NCI-H460 (cell line): ENCODE results near the gene NPAS3. TPM values are rescaled to one million over a fixed set of nuclear protein-coding genes. Genes with fewer than 3 reads are reported as not detected.

Experiments used
- DNase-seq: peaks from one replicate; pipeline ENCODE4 v3.0.0-alpha.2; 2016; ENCODE audit warnings: low read depth; ENCODE audit errors: extremely low read depth
- total RNA-seq: library from RNA; depleted of rRNA; stranded (reverse); fragments of >200 nt; shearing (Covaris generic); gene quantifications from 2 replicates; pipeline ENCODE4 v1.2.3, GENCODE V29; 2014

Gene NPAS3
- total RNA-seq, 1 experiment from 2014 or later = 0.62 TPM

DNA sequence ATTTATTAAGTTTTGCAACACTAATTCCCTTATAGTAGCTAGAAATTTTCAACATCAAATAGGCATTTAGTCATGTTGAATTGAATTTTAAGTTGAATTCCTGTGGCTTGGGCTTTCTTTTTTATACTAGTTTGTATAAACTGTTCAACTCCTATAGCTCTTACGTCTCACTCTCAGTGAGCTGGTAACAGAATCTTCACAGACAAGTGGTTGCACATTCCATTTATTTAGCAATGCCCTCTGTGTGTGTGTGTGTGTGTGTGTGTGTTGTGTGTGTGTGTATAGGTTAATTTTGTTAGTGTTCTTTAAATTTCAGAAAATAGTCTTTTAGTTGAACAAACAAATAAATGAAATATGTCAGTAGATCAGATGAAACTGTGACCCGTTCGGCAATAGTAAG is 425.0 kb downstream of the NPAS3 start:
- DNase-seq = no peak

DNA sequence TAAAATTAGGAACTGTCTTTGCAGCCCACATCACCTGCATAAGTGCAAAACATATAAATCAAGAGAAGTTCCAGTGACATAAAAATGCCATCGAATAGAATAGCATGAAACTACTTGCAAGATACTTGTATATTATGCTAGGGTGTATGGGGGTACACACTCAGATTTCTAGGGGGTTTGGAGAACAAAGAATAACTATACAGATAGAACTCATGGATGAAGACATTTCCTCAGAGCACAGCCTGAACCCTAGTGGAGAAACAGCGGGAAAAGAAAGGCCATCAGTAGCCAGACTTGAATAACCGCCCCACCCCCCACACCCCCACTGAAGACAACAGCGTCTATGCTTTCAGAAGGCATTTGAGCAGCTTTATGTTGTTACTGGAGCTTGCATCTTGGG is 425.8 kb downstream of the NPAS3 start:
- DNase-seq = no peak

DNA sequence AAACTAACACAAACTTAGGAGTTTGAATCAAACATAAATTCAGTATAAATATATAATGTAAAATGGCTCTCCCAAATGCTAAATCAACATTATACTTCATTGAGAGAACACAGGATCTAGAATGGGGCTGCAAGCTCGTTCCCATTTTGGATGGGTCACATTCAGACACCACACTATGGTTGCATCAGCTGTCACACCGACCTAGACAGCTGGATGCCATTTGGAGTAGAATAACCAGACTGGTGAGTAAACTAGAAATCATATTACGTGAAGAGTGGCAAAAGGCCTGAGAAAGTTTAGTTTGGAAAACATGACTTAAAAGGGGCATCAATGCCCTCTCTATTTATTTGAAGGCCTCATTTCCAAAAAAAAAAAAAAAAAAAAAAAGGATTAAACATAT is 430.4 kb downstream of the NPAS3 start:
- no peak for DNase-seq

DNA sequence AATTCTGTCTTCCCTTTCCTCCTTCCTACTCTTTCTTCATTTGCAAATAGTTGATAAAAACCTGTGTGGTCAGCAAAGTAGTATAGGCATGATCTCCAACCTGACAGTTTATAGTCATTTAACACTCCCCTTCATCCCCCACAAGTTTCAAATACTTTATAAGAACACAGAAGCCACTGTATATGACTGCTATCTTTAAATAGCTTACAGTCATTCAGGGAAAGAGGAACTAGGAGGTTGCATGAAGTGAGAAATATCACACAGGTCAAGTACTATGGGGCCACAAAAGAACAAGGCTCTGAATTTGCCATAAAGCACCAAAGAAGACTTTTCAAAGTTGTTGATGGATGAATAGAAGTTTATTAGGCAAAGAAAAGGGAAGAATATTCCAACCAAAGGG is 431.3 kb downstream of the NPAS3 start:
- no peak for DNase-seq

DNA sequence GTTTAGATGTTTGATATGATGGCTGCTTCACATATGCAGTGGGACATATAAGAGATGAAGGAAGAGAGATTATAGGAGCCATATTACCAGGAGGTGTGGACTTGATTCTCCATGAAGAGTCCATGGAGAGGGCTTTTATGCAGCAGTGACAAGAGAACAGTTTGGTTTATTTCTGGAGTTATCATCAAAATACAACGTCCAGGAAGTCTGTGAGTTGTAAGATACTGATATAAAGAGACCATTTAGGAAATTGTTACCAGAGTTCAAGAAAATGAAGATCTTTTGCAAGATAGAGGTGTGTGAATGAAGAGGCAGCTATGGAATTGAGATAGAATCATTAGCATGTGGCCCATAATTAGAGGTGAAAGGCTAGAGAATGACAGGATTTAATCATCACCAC is 431.7 kb downstream of the NPAS3 start:
- no peak for DNase-seq

DNA sequence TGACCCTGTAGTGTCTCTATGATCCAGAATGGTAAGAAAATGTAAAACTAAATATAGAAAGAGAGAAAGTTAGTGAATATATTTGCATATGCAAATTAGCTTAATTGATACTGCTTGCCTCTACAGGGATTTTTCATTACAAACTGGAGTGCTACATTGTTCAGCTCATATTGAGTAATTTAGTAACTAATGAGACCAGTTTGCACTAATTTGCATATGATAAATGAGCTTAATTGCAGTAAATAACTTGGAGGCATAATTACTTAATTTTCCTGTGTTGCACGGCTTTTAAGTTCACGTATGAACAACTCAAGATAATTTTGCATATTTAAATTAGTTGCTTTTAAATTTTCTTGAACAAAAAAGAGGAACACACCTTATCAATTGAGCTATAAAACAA is 436.5 kb downstream of the NPAS3 start:
- no peak for DNase-seq

DNA sequence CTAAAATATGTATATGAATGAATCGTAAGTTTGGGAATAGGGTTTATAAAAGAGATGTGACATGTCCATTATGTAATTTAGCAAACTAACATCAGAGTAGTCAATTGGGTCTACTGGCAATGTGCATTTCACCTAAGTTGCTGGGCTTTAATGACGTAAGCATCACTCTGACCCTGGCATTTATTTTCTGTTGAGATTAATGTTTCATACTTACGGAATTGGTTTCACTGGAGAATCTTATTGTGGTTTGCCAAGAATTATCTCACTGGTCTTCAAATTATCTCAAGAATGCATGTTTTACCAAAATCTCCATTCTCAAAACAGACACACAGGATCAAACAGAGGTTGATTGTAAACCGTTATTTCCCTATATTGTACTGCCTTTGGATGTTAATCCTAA is 437.1 kb downstream of the NPAS3 start:
- no peak for DNase-seq

DNA sequence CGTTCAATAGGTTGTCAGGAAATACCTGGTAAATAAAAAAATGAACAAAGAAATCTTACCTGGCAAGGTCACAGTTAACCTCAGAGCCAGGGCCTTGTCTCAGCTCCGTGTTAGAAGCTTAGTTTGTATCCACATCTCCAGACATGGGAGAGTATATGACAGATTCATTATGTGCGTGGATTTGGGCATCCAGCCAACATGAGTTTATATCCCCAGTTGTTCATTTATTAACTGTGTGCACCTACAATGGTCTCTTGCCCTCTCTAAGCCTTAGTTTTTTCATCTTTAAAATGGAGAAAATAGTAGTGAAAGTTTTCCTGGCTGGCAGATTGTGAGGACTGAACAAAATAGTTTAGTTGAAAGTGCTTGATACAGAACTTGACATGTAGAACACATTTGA is 437.8 kb downstream of the NPAS3 start:
- no peak for DNase-seq

DNA sequence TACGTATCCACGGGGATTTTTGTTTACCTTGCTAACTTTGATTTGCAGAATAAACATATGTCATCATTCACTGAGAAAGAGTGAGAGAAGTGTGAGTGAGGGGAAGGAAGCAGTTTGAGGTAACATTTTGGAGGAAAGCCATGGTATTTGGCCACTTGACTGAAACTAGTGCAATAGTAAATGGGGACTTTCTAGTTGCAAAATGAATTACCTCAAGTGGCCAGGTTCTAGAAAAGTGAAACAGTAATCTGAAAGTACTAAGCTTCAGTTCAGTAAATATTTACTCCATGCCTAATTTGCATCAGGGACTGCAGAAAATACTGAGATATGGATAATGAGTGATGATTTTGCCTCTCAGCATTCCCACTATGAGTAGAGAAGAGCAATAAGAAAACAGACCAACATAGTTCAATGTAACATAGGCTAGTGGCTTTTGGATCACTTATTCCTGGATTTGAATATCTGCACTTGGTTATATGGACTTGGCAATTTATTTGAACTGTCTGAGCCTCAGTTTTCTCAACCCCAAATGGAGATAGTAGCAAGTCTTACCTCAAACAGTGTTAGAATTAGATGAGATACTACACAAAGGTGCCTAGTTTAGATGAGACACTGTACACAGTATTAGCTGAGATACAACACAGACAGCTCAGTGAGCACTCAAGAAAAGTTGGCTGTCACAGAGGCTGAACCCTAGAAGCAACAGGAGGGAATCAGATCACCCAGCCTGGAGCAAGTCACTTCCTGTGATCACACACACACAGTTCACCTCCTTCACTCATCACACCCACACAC is 439.1 kb downstream of the NPAS3 start:
- no peak for DNase-seq

DNA sequence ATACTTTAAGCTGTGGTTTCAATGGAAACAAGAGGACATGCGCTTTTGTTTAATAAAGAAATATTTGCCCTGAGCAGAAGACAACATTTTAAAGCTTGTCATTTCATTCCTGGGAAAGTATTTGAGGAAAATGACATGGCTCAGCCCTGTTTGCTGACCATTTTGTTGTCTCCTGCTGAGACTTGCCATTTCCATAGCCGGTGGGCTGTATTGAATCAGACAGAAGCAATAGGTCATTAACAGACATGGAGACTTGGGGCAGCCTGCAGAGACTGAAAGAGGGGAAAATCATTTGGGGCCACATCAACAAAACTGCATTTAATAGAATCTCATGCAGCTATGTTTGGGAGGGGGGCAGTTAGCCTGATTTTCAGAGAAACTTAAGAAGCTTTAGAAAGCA is 443.0 kb downstream of the NPAS3 start:
- no peak for DNase-seq

DNA sequence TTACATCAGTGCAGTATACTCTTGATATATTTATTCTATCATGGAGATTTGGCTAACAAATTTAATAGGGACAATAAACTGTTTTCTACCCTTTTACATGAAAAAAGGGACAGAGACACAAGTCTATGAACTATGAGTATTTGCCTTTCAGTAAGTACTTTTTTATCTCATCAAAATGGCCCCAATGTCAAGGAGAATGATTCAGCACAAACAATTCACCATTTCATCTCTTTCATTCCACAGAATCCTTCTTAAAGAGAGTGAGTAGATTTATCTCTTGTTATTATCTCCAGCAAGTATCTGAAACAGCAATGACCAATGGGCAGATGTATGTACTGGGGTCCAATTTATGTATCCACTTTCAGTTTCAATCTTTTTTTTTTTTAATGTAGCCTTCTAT is 447.5 kb downstream of the NPAS3 start:
- DNase-seq = no peak

DNA sequence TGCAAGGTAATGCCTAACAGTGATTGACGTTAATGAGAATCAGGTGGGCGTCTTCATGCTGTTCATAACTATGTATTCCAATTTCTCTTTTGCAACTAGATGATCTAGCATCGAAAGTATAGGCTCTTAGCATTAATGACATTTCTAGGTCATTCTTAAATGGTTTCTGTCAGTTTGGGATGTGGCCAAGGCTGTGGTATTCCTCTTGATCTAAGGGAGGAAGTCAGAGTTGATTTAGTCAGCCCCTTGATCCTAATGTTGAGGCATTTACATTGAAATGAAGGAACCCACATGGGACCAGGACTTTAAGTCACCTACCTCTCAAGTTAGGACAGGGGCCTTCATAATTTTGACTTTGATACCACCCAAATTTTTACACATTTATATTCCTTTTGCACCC is 448.1 kb downstream of the NPAS3 start:
- no peak for DNase-seq

DNA sequence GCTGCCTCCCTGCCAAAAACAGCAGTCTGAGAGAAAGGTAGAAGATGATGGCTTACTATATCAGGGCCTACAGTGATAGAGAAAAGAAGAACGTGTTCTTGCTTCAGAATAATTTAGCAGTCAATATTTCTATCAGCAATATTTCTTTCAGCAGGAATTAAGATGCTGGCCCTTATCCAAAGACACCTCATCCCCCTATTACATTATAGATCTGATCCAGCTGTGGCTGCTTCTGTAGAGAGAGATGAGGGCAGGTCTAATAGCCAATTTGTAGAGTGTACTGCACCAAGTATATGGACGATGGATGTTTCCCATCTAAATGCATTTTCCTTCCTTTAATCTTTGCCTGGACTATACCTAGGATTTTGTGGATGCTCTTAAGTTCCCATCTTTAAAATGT is 451.7 kb downstream of the NPAS3 start:
- DNase-seq = no peak

DNA sequence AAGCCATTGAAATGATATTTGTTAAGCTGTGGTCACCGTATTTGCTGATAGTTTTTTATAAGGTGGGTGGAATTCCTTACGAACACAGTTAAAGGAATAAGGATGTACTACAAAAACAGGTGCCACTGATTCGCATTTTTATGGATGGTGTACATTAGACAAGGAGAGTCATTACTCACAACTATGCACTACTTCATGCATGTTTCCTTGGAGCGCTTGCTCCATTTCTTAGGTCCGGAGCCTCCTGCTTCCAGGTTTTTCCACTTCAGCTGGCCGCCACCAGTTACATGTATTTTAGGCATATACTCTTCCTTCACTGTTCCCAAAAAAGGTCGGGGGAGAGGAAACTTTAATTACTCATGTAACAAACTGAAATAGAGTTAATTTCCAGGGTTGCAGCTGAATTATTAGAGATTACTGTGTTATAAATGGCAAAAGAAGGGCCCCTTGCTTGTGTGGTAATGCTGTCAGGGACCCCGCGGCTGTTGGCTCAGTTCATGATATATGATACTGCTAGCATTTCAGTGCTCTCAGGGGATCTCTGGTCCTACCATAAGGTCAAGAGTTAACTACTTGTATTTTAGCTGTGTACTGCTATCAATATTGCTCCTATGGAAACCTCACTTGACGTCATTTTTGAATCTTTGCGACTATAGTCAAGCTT is 454.7 kb downstream of the NPAS3 start:
- no peak for DNase-seq

DNA sequence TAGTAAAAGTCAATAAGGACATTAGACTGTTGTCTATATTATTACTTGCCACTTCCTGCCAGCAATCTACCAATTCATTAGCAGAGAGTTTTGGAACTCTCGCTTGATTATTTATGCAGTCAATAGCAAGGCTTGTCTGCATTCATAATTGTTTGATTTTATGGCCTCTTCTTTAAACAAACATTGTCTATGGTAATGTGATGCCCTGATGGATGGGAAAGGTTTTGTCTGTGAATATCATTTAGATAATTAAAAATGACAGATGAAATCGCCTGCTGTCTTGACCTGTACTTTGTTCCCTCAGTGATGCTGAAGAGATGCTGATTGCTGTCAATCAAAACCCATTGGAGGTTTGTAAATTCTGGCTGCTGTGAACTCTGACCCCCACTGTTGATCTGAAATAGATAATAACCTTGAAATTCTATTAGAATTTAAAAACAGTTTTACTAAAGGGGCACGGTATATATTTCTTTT is 455.3 kb downstream of the NPAS3 start:
- no peak for DNase-seq

DNA sequence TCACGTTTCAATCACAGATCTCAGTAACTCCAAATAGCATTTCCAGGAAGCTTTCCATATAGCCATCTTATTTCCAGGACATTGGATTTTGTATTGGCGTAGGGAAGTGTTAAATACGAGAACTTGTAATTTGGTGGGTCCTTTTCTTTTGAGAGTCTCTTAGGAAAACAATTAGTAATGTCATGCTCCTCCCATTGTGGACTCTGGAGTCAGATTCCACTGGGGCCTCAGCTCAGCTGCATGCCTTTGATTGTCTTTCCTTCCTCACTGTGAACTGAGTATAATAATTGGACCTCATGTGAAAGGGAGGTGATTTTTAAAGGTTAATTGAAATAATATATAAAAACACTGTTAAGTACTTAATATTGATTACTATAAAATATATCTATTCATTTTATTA is 462.6 kb downstream of the NPAS3 start:
- no peak for DNase-seq

DNA sequence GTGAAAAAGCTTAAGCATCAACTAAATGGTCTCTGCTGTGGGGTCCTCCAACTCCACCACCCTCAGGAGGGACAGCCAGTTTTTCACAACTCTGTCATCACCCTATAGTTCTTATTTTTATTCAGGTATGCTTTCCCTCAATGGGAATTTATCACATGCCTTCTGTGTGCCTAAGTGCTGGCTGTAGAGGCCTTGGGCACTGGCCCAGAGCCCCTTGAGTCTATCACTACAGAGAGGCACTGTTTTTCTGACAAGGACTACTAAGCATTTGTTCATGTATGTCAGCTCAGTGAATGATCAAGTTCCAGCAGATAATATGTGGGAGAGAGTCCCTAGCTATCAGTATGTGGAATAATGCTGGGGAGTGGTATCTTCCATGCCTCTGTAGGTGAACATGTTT is 463.9 kb downstream of the NPAS3 start:
- no peak for DNase-seq

DNA sequence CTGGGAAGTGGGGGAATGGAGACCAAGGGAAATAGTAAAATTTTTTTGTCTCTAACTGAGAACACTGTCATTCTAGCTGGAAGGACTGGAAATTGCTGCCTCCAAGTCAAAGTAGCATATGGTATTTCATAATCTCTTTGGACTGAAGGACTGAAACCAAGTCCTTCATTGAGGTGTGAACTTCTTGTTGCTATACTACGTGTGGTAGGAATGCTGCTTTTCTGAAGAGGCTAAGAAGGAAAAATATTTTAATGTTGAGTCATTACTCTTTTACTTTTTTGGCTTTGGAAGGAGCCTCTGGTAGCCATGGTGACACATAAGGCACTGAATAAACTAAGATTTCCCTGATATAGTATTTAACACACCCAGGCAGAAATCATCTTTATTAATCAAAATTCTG is 465.4 kb downstream of the NPAS3 start:
- DNase-seq = no peak

DNA sequence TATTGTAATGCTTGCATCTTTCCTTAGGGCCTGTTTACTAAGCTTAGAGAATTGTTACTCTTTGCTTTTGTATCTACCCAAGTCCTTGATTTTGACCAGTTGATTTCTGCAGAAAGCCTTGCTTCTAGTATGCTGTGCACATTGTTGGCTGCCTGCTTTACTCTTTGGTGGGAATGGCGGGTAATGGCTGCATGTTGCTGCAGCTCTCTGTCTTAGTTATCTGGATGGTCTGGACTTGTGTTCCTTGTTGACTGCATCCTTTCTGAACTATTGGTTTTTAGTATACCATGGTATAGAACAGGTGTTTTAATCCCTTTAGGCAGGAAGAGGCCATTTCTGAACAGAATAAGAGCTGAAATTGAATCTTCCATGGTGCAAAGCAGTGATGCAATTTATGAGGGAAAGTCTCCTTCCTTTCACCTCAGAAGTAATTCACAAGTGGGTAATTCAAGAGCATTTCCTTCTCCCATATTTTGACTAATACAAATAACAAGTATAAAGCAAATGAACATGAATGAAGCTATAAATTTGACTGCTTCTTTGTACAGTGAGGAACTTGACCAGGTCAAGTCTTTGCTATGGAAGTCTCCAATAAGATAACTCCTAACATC is 466.4 kb downstream of the NPAS3 start:
- no peak for DNase-seq

DNA sequence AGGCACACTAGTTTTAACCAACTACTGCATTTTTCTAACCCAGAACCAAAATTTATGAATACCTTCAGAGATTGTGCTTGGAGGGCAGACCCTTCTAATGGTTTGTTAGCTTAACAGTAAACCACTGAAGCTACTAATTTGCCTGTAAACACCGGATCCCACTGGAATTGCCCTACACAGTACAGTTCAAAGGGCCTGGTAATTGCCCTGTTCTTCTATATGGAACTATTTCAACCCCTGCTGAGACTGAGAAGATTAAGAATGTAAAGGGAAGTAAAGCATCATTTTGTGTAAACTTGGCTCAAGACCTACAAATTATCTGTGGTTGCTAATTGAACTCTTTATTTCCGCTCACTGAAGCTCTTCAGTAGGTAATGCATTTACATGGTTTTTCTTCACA is 468.1 kb downstream of the NPAS3 start:
- DNase-seq = no peak

DNA sequence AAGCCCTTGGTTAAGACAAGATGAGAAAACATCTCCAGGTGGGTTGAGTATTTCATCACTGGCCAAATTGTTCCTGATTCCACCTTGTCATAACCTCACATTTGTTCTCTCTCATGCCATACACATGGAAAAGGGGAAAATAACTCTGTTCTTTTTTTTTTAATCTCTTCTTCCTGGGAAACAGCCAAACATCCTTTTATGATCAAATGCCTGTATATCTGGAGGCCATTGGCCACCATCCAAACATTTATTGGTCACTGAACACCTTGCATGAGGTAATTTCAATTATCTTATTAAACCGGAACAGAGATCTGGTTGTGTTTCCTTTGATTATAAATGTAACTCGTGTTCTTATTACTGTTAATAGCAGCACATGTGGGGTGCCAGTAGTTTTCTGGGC is 469.6 kb downstream of the NPAS3 start:
- DNase-seq = no peak

DNA sequence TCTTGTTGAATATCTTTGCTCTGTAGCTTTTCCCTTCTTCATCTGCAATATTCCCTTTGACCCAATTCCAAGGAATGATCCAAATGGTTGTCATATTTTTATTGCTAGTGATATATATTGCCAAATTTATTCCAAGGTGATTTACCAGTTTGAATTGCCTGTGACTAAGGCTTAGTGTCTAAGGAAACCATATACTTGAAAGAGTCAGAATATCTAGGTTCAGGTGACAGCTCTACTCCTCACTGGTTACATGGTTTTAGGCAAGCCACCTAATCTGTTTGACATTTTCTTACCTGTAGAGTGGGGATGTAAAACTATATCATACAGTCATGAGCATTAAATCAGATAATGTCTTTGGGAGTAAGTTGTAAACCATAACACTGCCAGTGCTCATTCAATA is 473.8 kb downstream of the NPAS3 start:
- no peak for DNase-seq
